HK-2 (cell line): ENCODE measurements around the gene IRF4.

ENCODE experiments used
- DNase-seq: peaks from one replicate; pipeline ENCODE4 v3.0.0-alpha.2; 2018; ENCODE audit not compliant: unreplicated experiment

IRF4 gene

GRCh38 chr6:398558-399078 is 7.1 kb downstream of the IRF4 start:
- no peak for DNase-seq

- no peak for DNase-seq
These were observed 8.4 kb downstream of the IRF4 start for GRCh38 chr6:399785-400534.

GRCh38 chr6:400815-401214 is 9.3 kb downstream of the IRF4 start:
- DNase-seq, result no peak

- no peak for DNase-seq
These were observed 9.9 kb downstream of the IRF4 start for GRCh38 chr6:401239-401993.

GRCh38 chr6:401994-402640 is 10.6 kb downstream of the IRF4 start:
- no peak for DNase-seq

- no peak for DNase-seq
These were observed 11.5 kb downstream of the IRF4 start for GRCh38 chr6:402901-403658.

GRCh38 chr6:403659-404655 is 12.4 kb downstream of the IRF4 start:
- DNase-seq, result no peak

- no peak for DNase-seq
These were observed 13.3 kb downstream of the IRF4 start for GRCh38 chr6:404685-405423.

GRCh38 chr6:408148-408547 is 16.6 kb downstream of the IRF4 start:
- no peak for DNase-seq

GRCh38 chr6:408599-409102 is 17.1 kb downstream of the IRF4 start:
- DNase-seq, result no peak

- no peak for DNase-seq
These were observed 17.9 kb downstream of the IRF4 start for GRCh38 chr6:409370-409972.

- DNase-seq, result no peak
These were observed 19.2 kb downstream of the IRF4 start for GRCh38 chr6:410555-411395.

GRCh38 chr6:411402-412145 is 20.0 kb downstream of the IRF4 start:
- DNase-seq, result no peak

GRCh38 chr6:412146-412886 is 20.8 kb downstream of the IRF4 start:
- DNase-seq, result no peak

- DNase-seq, result no peak
These were observed 22.9 kb downstream of the IRF4 start for GRCh38 chr6:414447-414846.

- DNase-seq, result no peak
These were observed 23.5 kb downstream of the IRF4 start for GRCh38 chr6:415087-415486.

- DNase-seq, result no peak
These were observed 29.7 kb downstream of the IRF4 start for GRCh38 chr6:421211-421610.
